Measurements from ENCODE around the gene GRHL1. TPM values are rescaled to one million over a fixed set of nuclear protein-coding genes. Genes with fewer than 3 reads are reported as not detected.

GRHL1 gene
- total and polyA plus RNA-seq, 9 of the 15 experiments (the other 6 are each of a cell fraction or from before 2014, with no cell fraction given) = 1.7 to 6.1 (median 4.7) TPM

- H3K4me1 ChIP-seq (replicated peaks in 1 of 2; ENCODE audit: control insufficient read depth in 2 of 2, insufficient read depth in 2 of 2, low read length in 2 of 2) = peaks cover 9 to 53% of the 10 kb centered on the region in 2 experiments; a peak in 4 of 5 replicates
- no peak for ATAC-seq
- H3K4me3 ChIP-seq = no peak overlapping the region
- peaks cover 14% of the 10 kb centered on the region; the same call in 2 of the 3 replicates for H3K36me3 ChIP-seq (ENCODE audit: control insufficient read depth, insufficient read depth, low read length)
- H2AFZ ChIP-seq (ENCODE audit: low read depth, low read length) = no peak overlapping the region
- POLR2A ChIA-PET = interaction anchor here (1.0 to 2.9 kb wide), 2 partner anchors 10 to 13 kb away, joined by 3 to 18 read pairs; no protein-coding TSS in a partner anchor
- H3K27ac ChIP-seq (ENCODE audit: extremely low read depth, low read depth, low read length) = no peak overlapping the region
- no peaks in the 10 kb centered on the region; the same call in 1 of the 2 replicates for H4K20me1 ChIP-seq (replicated peaks; ENCODE audit: control insufficient read depth, insufficient read depth, low read length)
- H3K9me3 ChIP-seq (replicated peaks; ENCODE audit: control insufficient read depth, insufficient read depth, low read depth, low read length) = 0 out of 2 replicates have a peak, but pooled peaks cover 2% of the 10 kb centered on the region
- TF ChIP-seq E2F6 (IDR thresholded peaks at IDR 0.05; ENCODE audit: borderline replicate concordance in 1 of 2, extremely low read depth in 1 of 2, insufficient read depth in 1 of 2, insufficient read length in 1 of 2, low read depth in 1 of 2, low read length in 1 of 2, poor library complexity in 1 of 2, severe bottlenecking in 1 of 2) (peak in 1 of 2 experiments; percentile 12), E2F3 (CRISPR knock-in tag; IDR thresholded peaks at IDR 0.05) (no peak), KLF13 (tag; IDR thresholded peaks at IDR 0.05; ENCODE audit: borderline replicate concordance, low read depth) (no peak), C11orf30 (IDR thresholded peaks at IDR 0.05; ENCODE audit: low read depth) (no peak), DACH1 (IDR thresholded peaks at IDR 0.05; ENCODE audit: partially characterized antibody) (no peak)
- in situ Hi-C loops (cut with MboI) = no loop called here
- intact Hi-C loops (cut with micrococcal nuclease) = no loop called here
- no TSS peak for BruUV-seq (replicated peaks)
- DNase-seq (ENCODE audit: extremely low read depth in 1 of 4, low spot score in 3 of 4) = no peak
- H3K27me3 ChIP-seq (ENCODE audit: control insufficient read depth in 2 of 2, insufficient read depth in 2 of 2, low read length in 2 of 2) = no peaks in the 10 kb centered on the region
- 92% methylated on average over 12 of the region's 14 CpGs for WGBS (ENCODE audit: insufficient coverage, low coverage, missing lambda C conversion rate)
- no peak overlapping the region for H3K4me2 ChIP-seq (ENCODE audit: insufficient read depth, low read length)
- CTCF ChIA-PET (ENCODE audit: low intra/inter-chr PET ratio) = no interaction called here
- H3K79me2 ChIP-seq (ENCODE audit: control insufficient read depth, insufficient read depth, low read length) = peaks cover 23% of the 10 kb centered on the region
- peaks cover 7% of the 10 kb centered on the region for H3K9me1 ChIP-seq (ENCODE audit: control insufficient read depth, insufficient read depth, low read length)
- no peak for FAIRE-seq
- H3K9ac ChIP-seq (ENCODE audit: insufficient read depth in 1 of 2, low read depth in 2 of 2, low read length in 2 of 2) = peak overlapping the region in 1 of 2 experiments; percentile 31; a peak in 1 of 4 replicates
Observed at GRCh38 chr2:10041711-10042110, 90.2 kb downstream of the GRHL1 start.

Measured in K562 (cell line).